Panc1 (cell line): ENCODE data around the gene LY6G6C. TPM values are rescaled to one million over a fixed set of nuclear protein-coding genes. Genes with fewer than 3 reads are reported as not detected.

Experiments
- ATAC-seq: fragments of 200-7000 bp; cut with Tn5 transposase; 2 replicates; pipeline ENCODE4 v1.9.1; 2020; ENCODE audit warnings: mild to moderate bottlenecking, moderate library complexity
- BruUV-seq: library from RNA; stranded (reverse); fragments of 400-500 nt; replicated peaks from 2 replicates; lab custom pipeline; 2021; lab: Mats Ljungman, UMichigan
- CTCF ChIA-PET: fragments of 300-600 bp; sonication (Branson Sonifier 250); formaldehyde crosslinking; loops from one replicate; lab custom pipeline; 2022; ENCODE audit warnings: antibody characterized with exemption; lab: Charles Lee
- POLR2A ChIA-PET: fragments of 300-600 bp; sonication (Branson Sonifier 250); formaldehyde crosslinking; loops from one replicate; lab custom pipeline; 2022; ENCODE audit warnings: antibody characterized with exemption; lab: Charles Lee
- DNase-seq: peaks from one replicate; pipeline ENCODE4 v3.0.0-alpha.2; 2010; ENCODE audit warnings: low read depth, low spot score
- H3K27ac ChIP-seq: 2 replicates; pipeline ENCODE4 v1.5.1; 2011; ENCODE audit warnings: mild to moderate bottlenecking, low read length, inconsistent platforms
- H3K27me3 ChIP-seq: fragments of 200-500 bp; sonication (Bioruptor generic); 2 replicates; pipeline ENCODE4 v1.6.0; 2014; ENCODE audit warnings: low read length, inconsistent platforms; ENCODE audit not compliant: control insufficient read depth, insufficient read depth
- H3K36me3 ChIP-seq: fragments of 200-500 bp; sonication (Bioruptor generic); 2 replicates; pipeline ENCODE4 v1.5.1; 2014; ENCODE audit warnings: inconsistent platforms, mild to moderate bottlenecking, low read length, moderate library complexity; ENCODE audit not compliant: control insufficient read depth, insufficient read depth
- H3K4me1 ChIP-seq: 2 replicates; pipeline ENCODE4 v1.5.1; 2011; ENCODE audit warnings: inconsistent platforms, mild to moderate bottlenecking, low read length, moderate library complexity; ENCODE audit not compliant: control insufficient read depth, insufficient read depth
- H3K4me3 ChIP-seq, 2 experiments: 2 replicates each; pipeline ENCODE4 v1.5.1; 2011 to 2012; ENCODE audit warnings: low read depth in 2 of 2, low read length in 2 of 2, mild to moderate bottlenecking in 2 of 2, inconsistent platforms in 1 of 2, moderate library complexity in 1 of 2
- H3K9me3 ChIP-seq: fragments of 200-500 bp; sonication (Bioruptor generic); 2 replicates; pipeline ENCODE4 v1.5.1; 2014; ENCODE audit warnings: low read depth, mild to moderate bottlenecking, inconsistent platforms, low read length, moderate library complexity; ENCODE audit not compliant: control insufficient read depth, insufficient read depth
- POLR2AphosphoS5 ChIP-seq: IDR thresholded peaks from 2 replicates; pipeline ENCODE4 v1.6.1; 2012; ENCODE audit warnings: mild to moderate bottlenecking, low read depth, low read length, moderate library complexity
- SIN3A ChIP-seq: IDR thresholded peaks from 2 replicates; pipeline ENCODE4 v1.6.1; 2012; ENCODE audit warnings: low read depth, mild to moderate bottlenecking, low read length, moderate library complexity, borderline replicate concordance; ENCODE audit not compliant: insufficient read depth
- TCF7L2 ChIP-seq: IDR thresholded peaks from 2 replicates; pipeline ENCODE4 v1.6.1; 2011; ENCODE audit warnings: mild to moderate bottlenecking, low read depth, low read length, inconsistent platforms
- in situ Hi-C: cut with HindIII; loops from 2 replicates; pipeline ENCODE4 v1.10.0; 2016; ENCODE audit warnings: low sequenced_read_pairs, low pct_unique_long_range_greater_than_20kb
- intact Hi-C: fragments of 100-400 bp; cut with micrococcal nuclease; formaldehyde crosslinking; loops from one replicate; pipeline ENCODE4 v1.10.0; 2022; ENCODE audit not compliant: unreplicated experiment
- total RNA-seq: library from RNA; stranded (reverse); gene quantifications from one replicate; pipeline ENCODE4 v1.2.1, GENCODE V29; 2021; ENCODE audit not compliant: unreplicated experiment
- TF ChIP-seq, protein P1 (sequence below): fragments of 450-650 bp; IDR thresholded peaks from 2 replicates; pipeline ENCODE4 v1.5.1; 2017; ENCODE audit warnings: mild to moderate bottlenecking
- TF ChIP-seq, protein P2 (sequence below), 2 experiments: IDR thresholded peaks; 2 replicates each; pipeline ENCODE4 v1.6.1; 2011 to 2012; ENCODE audit warnings: low read depth in 2 of 2, control low read depth in 1 of 2, low read length in 1 of 2, mild to moderate bottlenecking in 1 of 2, moderate library complexity in 1 of 2; ENCODE audit not compliant: insufficient read depth in 1 of 2

The LY6G6C gene
- total RNA-seq, 1 experiment from 2014 or later: 0.23 TPM

DNA sequence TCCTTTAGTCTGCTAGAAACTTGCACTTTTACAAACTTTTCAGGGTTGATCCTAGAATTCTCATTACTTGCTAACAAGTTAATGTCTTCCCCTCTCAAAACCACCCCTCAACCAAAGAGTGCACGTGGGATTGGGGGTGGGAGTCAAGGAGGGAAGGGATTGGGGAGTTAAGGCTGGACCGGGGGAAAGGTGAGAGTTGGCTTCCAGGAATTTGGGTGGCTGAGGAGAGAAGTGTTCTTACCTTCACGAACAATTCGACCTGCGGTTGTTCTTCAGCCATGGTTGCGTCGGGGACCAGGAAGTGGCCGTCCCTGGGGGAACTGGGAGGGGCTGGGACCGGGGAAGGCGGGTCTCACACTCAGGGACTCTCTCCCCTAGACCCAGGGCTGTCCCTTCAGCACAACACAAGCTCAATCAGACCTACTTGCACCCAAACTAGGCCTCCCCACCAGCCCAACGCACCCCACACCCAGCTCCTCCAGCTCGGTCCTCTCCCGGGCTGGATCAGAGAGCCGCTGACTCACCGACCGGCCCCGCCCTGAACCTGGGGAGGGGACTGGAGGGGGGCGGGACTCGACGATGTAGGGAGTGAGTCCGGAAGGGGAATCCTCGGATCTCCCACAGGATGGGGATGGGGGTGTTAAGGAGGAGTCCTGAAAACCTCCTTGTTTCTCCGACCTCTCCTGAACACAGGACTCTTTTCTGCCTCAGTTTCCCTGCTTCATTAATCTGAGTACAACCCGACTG lies 14.6 kb upstream of the LY6G6C start, which contains the start of gene CLIC1:
Gene CLIC1 (minus strand): TSS at position 510 of the 747 bp plus-strand sequence. CDS start 230 bp downstream, at position 280.
- peaks cover 57% of the 10 kb centered on the region for H3K4me1 ChIP-seq
- ATAC-seq (peak; percentile 69), DNase-seq (no peak)
- peak within 1 kb of the TSS; percentile 99 to 100 for H3K4me3 ChIP-seq
- intact Hi-C loops (loop anchor here (10.0 kb wide), 1 partner anchor 99 kb away; no protein-coding TSS in a partner anchor), in situ Hi-C loops (no loop called here)
- H3K27ac ChIP-seq: peak within 1 kb of the TSS; percentile 100
- no TSS peak for BruUV-seq
- H3K36me3 ChIP-seq: peaks cover 21% of the 10 kb centered on the region
- no peaks in the 10 kb centered on the region for H3K9me3 ChIP-seq
- no peaks in the 10 kb centered on the region for H3K27me3 ChIP-seq
- ChIA-PET CTCF (interaction anchor here (0.6 kb wide), 1 partner anchor 152 kb away, joined by 3 read pairs; no protein-coding TSS in a partner anchor), POLR2A (interaction anchor here (0.6 kb wide), 1 partner anchor 78 kb away, joined by 10 read pairs; the partner anchor contains the start of gene HSPA1L)
- TF ChIP-seq, protein P1, sequence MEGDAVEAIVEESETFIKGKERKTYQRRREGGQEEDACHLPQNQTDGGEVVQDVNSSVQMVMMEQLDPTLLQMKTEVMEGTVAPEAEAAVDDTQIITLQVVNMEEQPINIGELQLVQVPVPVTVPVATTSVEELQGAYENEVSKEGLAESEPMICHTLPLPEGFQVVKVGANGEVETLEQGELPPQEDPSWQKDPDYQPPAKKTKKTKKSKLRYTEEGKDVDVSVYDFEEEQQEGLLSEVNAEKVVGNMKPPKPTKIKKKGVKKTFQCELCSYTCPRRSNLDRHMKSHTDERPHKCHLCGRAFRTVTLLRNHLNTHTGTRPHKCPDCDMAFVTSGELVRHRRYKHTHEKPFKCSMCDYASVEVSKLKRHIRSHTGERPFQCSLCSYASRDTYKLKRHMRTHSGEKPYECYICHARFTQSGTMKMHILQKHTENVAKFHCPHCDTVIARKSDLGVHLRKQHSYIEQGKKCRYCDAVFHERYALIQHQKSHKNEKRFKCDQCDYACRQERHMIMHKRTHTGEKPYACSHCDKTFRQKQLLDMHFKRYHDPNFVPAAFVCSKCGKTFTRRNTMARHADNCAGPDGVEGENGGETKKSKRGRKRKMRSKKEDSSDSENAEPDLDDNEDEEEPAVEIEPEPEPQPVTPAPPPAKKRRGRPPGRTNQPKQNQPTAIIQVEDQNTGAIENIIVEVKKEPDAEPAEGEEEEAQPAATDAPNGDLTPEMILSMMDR: no peak
- TF ChIP-seq POLR2AphosphoS5: peak; percentile 83
- peak; percentile 50; the same call in 1 of the 2 replicates for TF ChIP-seq TCF7L2
- 0 out of 2 replicates have a peak, but pooled peaks have one; percentile 54 for TF ChIP-seq SIN3A
- TF ChIP-seq, protein P2, sequence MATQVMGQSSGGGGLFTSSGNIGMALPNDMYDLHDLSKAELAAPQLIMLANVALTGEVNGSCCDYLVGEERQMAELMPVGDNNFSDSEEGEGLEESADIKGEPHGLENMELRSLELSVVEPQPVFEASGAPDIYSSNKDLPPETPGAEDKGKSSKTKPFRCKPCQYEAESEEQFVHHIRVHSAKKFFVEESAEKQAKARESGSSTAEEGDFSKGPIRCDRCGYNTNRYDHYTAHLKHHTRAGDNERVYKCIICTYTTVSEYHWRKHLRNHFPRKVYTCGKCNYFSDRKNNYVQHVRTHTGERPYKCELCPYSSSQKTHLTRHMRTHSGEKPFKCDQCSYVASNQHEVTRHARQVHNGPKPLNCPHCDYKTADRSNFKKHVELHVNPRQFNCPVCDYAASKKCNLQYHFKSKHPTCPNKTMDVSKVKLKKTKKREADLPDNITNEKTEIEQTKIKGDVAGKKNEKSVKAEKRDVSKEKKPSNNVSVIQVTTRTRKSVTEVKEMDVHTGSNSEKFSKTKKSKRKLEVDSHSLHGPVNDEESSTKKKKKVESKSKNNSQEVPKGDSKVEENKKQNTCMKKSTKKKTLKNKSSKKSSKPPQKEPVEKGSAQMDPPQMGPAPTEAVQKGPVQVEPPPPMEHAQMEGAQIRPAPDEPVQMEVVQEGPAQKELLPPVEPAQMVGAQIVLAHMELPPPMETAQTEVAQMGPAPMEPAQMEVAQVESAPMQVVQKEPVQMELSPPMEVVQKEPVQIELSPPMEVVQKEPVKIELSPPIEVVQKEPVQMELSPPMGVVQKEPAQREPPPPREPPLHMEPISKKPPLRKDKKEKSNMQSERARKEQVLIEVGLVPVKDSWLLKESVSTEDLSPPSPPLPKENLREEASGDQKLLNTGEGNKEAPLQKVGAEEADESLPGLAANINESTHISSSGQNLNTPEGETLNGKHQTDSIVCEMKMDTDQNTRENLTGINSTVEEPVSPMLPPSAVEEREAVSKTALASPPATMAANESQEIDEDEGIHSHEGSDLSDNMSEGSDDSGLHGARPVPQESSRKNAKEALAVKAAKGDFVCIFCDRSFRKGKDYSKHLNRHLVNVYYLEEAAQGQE (IDR thresholded peaks at IDR 0.05; ENCODE audit: insufficient read depth in 1 of 2, low read depth in 2 of 2, low read length in 1 of 2): no peak

DNA sequence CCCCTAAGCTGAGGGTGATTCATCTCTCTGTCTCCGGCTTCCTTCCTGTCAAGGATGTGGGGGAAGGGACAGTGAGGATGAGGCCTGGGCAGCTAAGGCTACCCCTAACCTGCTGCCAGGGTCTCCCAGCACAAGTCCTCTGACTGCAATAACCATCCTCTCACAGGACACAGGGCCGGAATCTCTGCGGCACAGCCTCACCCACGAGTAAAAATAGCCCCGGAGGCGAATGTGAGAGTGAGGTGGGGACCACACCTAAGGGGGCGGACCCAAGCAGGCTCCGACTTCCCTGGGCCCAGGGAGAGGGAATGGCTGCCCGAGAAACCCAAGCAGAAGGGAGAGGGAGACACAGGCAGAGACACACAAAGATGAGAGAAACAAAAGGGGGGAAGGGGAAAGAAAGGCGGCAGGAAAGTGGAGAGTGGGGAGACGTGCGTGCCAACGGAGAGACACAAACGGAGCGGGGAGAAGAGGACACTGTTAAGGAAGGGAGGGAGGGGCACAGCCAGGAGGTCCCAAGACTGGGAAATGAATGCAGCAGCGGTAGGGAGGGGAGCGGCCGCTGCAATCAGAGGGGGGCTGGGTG lies 13.4 kb upstream of the LY6G6C start:
- intact Hi-C loops: loop anchor here (10.0 kb wide), 1 partner anchor 100 kb away; no protein-coding TSS in a partner anchor
- peaks cover 21% of the 10 kb centered on the region for H3K36me3 ChIP-seq
- H3K27me3 ChIP-seq: no peaks in the 10 kb centered on the region
- H3K4me3 ChIP-seq: peak overlapping the region; percentile 99 to 100
- TF ChIP-seq, protein P2 (IDR thresholded peaks at IDR 0.05; ENCODE audit: insufficient read depth in 1 of 2, low read depth in 2 of 2, low read length in 1 of 2): no peak
- TF ChIP-seq SIN3A: no peak
- no peak for TF ChIP-seq TCF7L2
- TF ChIP-seq, protein P1: no peak
- no peak for TF ChIP-seq POLR2AphosphoS5
- H3K4me1 ChIP-seq: peaks cover 63% of the 10 kb centered on the region
- no peaks in the 10 kb centered on the region for H3K9me3 ChIP-seq
- peak overlapping the region; percentile 100 for H3K27ac ChIP-seq
- in situ Hi-C loops: no loop called here
- POLR2A ChIA-PET: interaction anchor here (0.6 to 0.8 kb wide), 6 partner anchors 64 to 1015 kb away, joined by 3 to 11 read pairs (median 8); partner anchors contain the start of gene NEU1
- ATAC-seq (no peak), DNase-seq (no peak)
- BruUV-seq: no TSS peak
- CTCF ChIA-PET: no interaction called here
